GM23338 (cell line): ENCODE data around the gene NR5A2. TPM values are rescaled to one million over a fixed set of nuclear protein-coding genes. Genes with fewer than 3 reads are reported as not detected.

Experiments
- ATAC-seq: fragments of 200-7000 bp; cut with Tn5 transposase; 3 replicates; pipeline ENCODE4 v1.9.1; 2020
- DNase-seq: peaks from one replicate; pipeline ENCODE4 v3.0.0-alpha.2; 2015; ENCODE audit warnings: low spot score
- H2AFZ ChIP-seq: fragments of 200-600 bp; sonication (generic); 2 replicates; pipeline ENCODE4 v1.8.0; 2016; ENCODE audit warnings: antibody characterized with exemption, mild to moderate bottlenecking, moderate library complexity
- H3F3A ChIP-seq: fragments of 200-600 bp; sonication (generic); replicated peaks from 2 replicates; pipeline ENCODE4 v1.8.0; 2017; ENCODE audit warnings: antibody characterized with exemption, mixed run types, low read depth
- H3K27ac ChIP-seq: fragments of 200-600 bp; sonication (generic); 2 replicates; pipeline ENCODE4 v1.6.1; 2016; ENCODE audit warnings: low read depth
- H3K27me3 ChIP-seq: fragments of 200-600 bp; sonication (generic); 2 replicates; pipeline ENCODE4 v1.8.0; 2016; ENCODE audit warnings: mild to moderate bottlenecking, mixed run types, moderate library complexity; ENCODE audit not compliant: insufficient read depth
- H3K36me3 ChIP-seq: fragments of 200-600 bp; sonication (generic); 2 replicates; pipeline ENCODE4 v1.8.0; 2016; ENCODE audit warnings: mild to moderate bottlenecking; ENCODE audit not compliant: insufficient read depth
- H3K4me1 ChIP-seq: fragments of 200-600 bp; sonication (generic); 2 replicates; pipeline ENCODE4 v1.8.0; 2016; ENCODE audit warnings: mild to moderate bottlenecking, moderate library complexity; ENCODE audit not compliant: insufficient read depth
- H3K4me2 ChIP-seq: fragments of 200-600 bp; sonication (generic); 2 replicates; pipeline ENCODE4 v1.7.1; 2017; ENCODE audit warnings: mixed run types
- H3K4me3 ChIP-seq: fragments of 200-600 bp; sonication (generic); 2 replicates; pipeline ENCODE4 v1.6.1; 2016; ENCODE audit warnings: mixed run types
- H3K79me2 ChIP-seq: fragments of 200-600 bp; sonication (generic); replicated peaks from 2 replicates; pipeline ENCODE4 v1.8.0; 2017; ENCODE audit warnings: mild to moderate bottlenecking; ENCODE audit not compliant: insufficient read depth
- H3K9me2 ChIP-seq: fragments of 200-600 bp; sonication (generic); 2 replicates; pipeline ENCODE4 v1.8.0; 2017; ENCODE audit not compliant: insufficient read depth
- H4K20me1 ChIP-seq: fragments of 200-600 bp; sonication (generic); replicated peaks from 2 replicates; pipeline ENCODE4 v1.8.0; 2017; ENCODE audit warnings: mild to moderate bottlenecking; ENCODE audit not compliant: insufficient read depth
- H3K27ac Mint-ChIP-seq: 2 replicates; pipeline ENCODE4 v1.8.0; 2020; ENCODE audit warnings: inconsistent platforms, mild to moderate bottlenecking, moderate library complexity, mixed read lengths
- H3K27me3 Mint-ChIP-seq: 3 replicates; pipeline ENCODE4 v1.8.0; 2022; ENCODE audit warnings: low read depth, mild to moderate bottlenecking, moderate library complexity, mixed read lengths, inconsistent platforms; ENCODE audit not compliant: insufficient read depth, poor library complexity
- H3K36me3 Mint-ChIP-seq: 3 replicates; pipeline ENCODE4 v1.8.0; 2021; ENCODE audit warnings: low read depth, mild to moderate bottlenecking, inconsistent platforms, moderate library complexity, mixed read lengths
- H3K4me1 Mint-ChIP-seq: 3 replicates; pipeline ENCODE4 v1.8.0; 2020; ENCODE audit warnings: mild to moderate bottlenecking, inconsistent platforms, mixed read lengths
- H3K4me3 Mint-ChIP-seq: 3 replicates; pipeline ENCODE4 v1.8.0; 2021; ENCODE audit warnings: moderate library complexity, mild to moderate bottlenecking, inconsistent platforms, mixed read lengths
- H3K9me3 Mint-ChIP-seq: 3 replicates; pipeline ENCODE4 v1.8.0; 2020; ENCODE audit warnings: moderate library complexity, mild to moderate bottlenecking, inconsistent platforms, mixed read lengths
- CTCF ChIP-seq, 2 experiments: fragments of 200-600 bp in 1 of 2; sonication (generic) in 1 of 2; conservative IDR thresholded peaks; 2 replicates each; pipeline versions ENCODE4 v1.5.1 to v1.6.1; 2016 to 2017; ENCODE audit warnings: antibody characterized with exemption in 2 of 2, low read depth in 2 of 2, mild to moderate bottlenecking in 2 of 2, moderate library complexity in 1 of 2
- EZH2 ChIP-seq: fragments of 200-600 bp; sonication (generic); IDR thresholded peaks from one replicate; pipeline ENCODE4 v1.8.0; 2017; ENCODE audit warnings: antibody characterized with exemption, mild to moderate bottlenecking, low read depth; ENCODE audit not compliant: unreplicated experiment
- EZH2phosphoT487 ChIP-seq: fragments of 200-600 bp; sonication (generic); IDR thresholded peaks from one replicate; pipeline ENCODE4 v1.8.1; 2018; ENCODE audit warnings: antibody characterized with exemption; ENCODE audit not compliant: unreplicated experiment
- POLR2AphosphoS5 ChIP-seq: IDR thresholded peaks from 2 replicates; pipeline ENCODE4 v1.6.1; 2016; ENCODE audit warnings: antibody characterized with exemption, low read depth
- STAT1 ChIP-seq: IDR thresholded peaks from one replicate; pipeline ENCODE4 v1.6.1; 2016; ENCODE audit warnings: antibody characterized with exemption; ENCODE audit not compliant: unreplicated experiment
- polyA plus RNA-seq: library from polyadenylated mRNA; unstranded; fragments of >200 nt; fragmentation: Nextera tagmentation; extraction: Ambion mirVana; gene quantifications from 2 replicates; pipeline ENCODE4 v1.2.1, GENCODE V29; 2016
- total RNA-seq: library from RNA; depleted of rRNA; stranded (reverse); fragments of >200 nt; shearing (Covaris generic); gene quantifications from 2 replicates; pipeline ENCODE4 v1.2.3, GENCODE V29; 2014
- TF ChIP-seq, protein P1 (sequence below): IDR thresholded peaks from 2 replicates; pipeline ENCODE4 v1.6.1; 2016; ENCODE audit warnings: antibody characterized with exemption
- TF ChIP-seq, protein P2 (sequence below): fragments of 250-450 bp; sonication (Bioruptor Pico); IDR thresholded peaks from 2 replicates; pipeline ENCODE4 v1.5.0; 2020; ENCODE audit warnings: mild to moderate bottlenecking, moderate library complexity
- TF ChIP-seq, protein P3 (sequence below): IDR thresholded peaks from one replicate; pipeline ENCODE4 v1.6.1; 2018; ENCODE audit warnings: antibody characterized with exemption; ENCODE audit not compliant: unreplicated experiment

The NR5A2 gene
- total and polyA plus RNA-seq, 2 experiments from 2014 or later, result 4.4 to 13.1 TPM

GRCh38 chr1:200173097-200173618 lies 145.6 kb downstream of the NR5A2 start:
- Histone ChIP-seq H3K79me2 (no peaks in the 10 kb centered on the region), H2AFZ (no peak overlapping the region)

More at GRCh38 chr1:200173097-200173618, 145.6 kb downstream of the NR5A2 start:
- no peaks in the 10 kb centered on the region for H3K27me3 ChIP-seq
- Mint-ChIP-seq H3K36me3 (peaks cover 3% of the 10 kb centered on the region; the same call in 1 of the 3 replicates), H3K27me3 (no peaks in the 10 kb centered on the region), H3K4me1 (peaks cover 15% of the 10 kb centered on the region), H3K4me3 (no peak overlapping the region), H3K27ac (no peak overlapping the region), H3K9me3 (no peaks in the 10 kb centered on the region)
- H3K4me3 ChIP-seq, result no peak overlapping the region
- DNase-seq (no peak), ATAC-seq (no peak)
- no peaks in the 10 kb centered on the region for H3K9me2 ChIP-seq
- H3K4me1 ChIP-seq, result peaks cover 13% of the 10 kb centered on the region; the same call in 1 of the 2 replicates
- H3K27ac ChIP-seq, result no peak overlapping the region
- H4K20me1 ChIP-seq, result no peaks in the 10 kb centered on the region
- no peak overlapping the region for H3K4me2 ChIP-seq
- H3F3A ChIP-seq, result no peaks in the 10 kb centered on the region
- TF ChIP-seq CTCF (conservative IDR thresholded peaks at IDR 0.05; ENCODE audit: low read depth in 2 of 2), result no peak
- TF ChIP-seq, protein P1, sequence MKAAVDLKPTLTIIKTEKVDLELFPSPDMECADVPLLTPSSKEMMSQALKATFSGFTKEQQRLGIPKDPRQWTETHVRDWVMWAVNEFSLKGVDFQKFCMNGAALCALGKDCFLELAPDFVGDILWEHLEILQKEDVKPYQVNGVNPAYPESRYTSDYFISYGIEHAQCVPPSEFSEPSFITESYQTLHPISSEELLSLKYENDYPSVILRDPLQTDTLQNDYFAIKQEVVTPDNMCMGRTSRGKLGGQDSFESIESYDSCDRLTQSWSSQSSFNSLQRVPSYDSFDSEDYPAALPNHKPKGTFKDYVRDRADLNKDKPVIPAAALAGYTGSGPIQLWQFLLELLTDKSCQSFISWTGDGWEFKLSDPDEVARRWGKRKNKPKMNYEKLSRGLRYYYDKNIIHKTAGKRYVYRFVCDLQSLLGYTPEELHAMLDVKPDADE, result no peak
- TF ChIP-seq, protein P2, sequence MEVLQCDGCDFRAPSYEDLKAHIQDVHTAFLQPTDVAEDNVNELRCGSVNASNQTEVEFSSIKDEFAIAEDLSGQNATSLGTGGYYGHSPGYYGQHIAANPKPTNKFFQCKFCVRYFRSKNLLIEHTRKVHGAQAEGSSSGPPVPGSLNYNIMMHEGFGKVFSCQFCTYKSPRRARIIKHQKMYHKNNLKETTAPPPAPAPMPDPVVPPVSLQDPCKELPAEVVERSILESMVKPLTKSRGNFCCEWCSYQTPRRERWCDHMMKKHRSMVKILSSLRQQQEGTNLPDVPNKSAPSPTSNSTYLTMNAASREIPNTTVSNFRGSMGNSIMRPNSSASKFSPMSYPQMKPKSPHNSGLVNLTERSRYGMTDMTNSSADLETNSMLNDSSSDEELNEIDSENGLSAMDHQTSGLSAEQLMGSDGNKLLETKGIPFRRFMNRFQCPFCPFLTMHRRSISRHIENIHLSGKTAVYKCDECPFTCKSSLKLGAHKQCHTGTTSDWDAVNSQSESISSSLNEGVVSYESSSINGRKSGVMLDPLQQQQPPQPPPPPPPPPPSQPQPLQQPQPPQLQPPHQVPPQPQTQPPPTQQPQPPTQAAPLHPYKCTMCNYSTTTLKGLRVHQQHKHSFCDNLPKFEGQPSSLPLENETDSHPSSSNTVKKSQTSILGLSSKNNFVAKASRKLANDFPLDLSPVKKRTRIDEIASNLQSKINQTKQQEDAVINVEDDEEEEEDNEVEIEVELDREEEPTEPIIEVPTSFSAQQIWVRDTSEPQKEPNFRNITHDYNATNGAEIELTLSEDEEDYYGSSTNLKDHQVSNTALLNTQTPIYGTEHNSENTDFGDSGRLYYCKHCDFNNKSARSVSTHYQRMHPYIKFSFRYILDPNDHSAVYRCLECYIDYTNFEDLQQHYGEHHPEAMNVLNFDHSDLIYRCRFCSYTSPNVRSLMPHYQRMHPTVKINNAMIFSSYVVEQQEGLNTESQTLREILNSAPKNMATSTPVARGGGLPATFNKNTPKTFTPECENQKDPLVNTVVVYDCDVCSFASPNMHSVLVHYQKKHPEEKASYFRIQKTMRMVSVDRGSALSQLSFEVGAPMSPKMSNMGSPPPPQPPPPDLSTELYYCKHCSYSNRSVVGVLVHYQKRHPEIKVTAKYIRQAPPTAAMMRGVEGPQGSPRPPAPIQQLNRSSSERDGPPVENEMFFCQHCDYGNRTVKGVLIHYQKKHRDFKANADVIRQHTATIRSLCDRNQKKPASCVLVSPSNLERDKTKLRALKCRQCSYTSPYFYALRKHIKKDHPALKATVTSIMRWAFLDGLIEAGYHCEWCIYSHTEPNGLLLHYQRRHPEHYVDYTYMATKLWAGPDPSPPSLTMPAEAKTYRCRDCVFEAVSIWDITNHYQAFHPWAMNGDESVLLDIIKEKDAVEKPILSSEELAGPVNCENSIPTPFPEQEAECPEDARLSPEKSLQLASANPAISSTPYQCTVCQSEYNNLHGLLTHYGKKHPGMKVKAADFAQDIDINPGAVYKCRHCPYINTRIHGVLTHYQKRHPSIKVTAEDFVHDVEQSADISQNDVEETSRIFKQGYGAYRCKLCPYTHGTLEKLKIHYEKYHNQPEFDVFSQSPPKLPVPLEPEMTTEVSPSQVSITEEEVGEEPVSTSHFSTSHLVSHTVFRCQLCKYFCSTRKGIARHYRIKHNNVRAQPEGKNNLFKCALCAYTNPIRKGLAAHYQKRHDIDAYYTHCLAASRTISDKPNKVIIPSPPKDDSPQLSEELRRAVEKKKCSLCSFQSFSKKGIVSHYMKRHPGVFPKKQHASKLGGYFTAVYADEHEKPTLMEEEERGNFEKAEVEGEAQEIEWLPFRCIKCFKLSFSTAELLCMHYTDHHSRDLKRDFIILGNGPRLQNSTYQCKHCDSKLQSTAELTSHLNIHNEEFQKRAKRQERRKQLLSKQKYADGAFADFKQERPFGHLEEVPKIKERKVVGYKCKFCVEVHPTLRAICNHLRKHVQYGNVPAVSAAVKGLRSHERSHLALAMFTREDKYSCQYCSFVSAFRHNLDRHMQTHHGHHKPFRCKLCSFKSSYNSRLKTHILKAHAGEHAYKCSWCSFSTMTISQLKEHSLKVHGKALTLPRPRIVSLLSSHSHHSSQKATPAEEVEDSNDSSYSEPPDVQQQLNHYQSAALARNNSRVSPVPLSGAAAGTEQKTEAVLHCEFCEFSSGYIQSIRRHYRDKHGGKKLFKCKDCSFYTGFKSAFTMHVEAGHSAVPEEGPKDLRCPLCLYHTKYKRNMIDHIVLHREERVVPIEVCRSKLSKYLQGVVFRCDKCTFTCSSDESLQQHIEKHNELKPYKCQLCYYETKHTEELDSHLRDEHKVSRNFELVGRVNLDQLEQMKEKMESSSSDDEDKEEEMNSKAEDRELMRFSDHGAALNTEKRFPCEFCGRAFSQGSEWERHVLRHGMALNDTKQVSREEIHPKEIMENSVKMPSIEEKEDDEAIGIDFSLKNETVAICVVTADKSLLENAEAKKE (CRISPR knock-in tag), result no peak
- TF ChIP-seq EZH2phosphoT487, result no peak
- TF ChIP-seq POLR2AphosphoS5, result no peak
- TF ChIP-seq EZH2, result no peak
- TF ChIP-seq, protein P3, sequence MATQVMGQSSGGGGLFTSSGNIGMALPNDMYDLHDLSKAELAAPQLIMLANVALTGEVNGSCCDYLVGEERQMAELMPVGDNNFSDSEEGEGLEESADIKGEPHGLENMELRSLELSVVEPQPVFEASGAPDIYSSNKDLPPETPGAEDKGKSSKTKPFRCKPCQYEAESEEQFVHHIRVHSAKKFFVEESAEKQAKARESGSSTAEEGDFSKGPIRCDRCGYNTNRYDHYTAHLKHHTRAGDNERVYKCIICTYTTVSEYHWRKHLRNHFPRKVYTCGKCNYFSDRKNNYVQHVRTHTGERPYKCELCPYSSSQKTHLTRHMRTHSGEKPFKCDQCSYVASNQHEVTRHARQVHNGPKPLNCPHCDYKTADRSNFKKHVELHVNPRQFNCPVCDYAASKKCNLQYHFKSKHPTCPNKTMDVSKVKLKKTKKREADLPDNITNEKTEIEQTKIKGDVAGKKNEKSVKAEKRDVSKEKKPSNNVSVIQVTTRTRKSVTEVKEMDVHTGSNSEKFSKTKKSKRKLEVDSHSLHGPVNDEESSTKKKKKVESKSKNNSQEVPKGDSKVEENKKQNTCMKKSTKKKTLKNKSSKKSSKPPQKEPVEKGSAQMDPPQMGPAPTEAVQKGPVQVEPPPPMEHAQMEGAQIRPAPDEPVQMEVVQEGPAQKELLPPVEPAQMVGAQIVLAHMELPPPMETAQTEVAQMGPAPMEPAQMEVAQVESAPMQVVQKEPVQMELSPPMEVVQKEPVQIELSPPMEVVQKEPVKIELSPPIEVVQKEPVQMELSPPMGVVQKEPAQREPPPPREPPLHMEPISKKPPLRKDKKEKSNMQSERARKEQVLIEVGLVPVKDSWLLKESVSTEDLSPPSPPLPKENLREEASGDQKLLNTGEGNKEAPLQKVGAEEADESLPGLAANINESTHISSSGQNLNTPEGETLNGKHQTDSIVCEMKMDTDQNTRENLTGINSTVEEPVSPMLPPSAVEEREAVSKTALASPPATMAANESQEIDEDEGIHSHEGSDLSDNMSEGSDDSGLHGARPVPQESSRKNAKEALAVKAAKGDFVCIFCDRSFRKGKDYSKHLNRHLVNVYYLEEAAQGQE, result no peak
- TF ChIP-seq STAT1, result no peak
- no peaks in the 10 kb centered on the region for H3K36me3 ChIP-seq
